OCI-LY1 (cell line): ENCODE data around the gene CCDC40.

Experiments
- EZH2 ChIP-seq: fragments of 200-600 bp; sonication (generic), shearing (Covaris generic); IDR thresholded peaks from 2 replicates; pipeline ENCODE4 v1.8.0; 2017; ENCODE audit warnings: borderline replicate concordance, mixed run types, mild to moderate bottlenecking, antibody characterized with exemption, low read length, moderate library complexity, mixed read lengths
- TF ChIP-seq, protein P1 (sequence below): fragments of 200-600 bp; sonication (generic), shearing (Covaris generic); IDR thresholded peaks from 2 replicates; pipeline ENCODE4 v1.5.1; 2017; ENCODE audit warnings: mild to moderate bottlenecking, antibody characterized with exemption, low read length, moderate library complexity, mixed read lengths

DNA sequence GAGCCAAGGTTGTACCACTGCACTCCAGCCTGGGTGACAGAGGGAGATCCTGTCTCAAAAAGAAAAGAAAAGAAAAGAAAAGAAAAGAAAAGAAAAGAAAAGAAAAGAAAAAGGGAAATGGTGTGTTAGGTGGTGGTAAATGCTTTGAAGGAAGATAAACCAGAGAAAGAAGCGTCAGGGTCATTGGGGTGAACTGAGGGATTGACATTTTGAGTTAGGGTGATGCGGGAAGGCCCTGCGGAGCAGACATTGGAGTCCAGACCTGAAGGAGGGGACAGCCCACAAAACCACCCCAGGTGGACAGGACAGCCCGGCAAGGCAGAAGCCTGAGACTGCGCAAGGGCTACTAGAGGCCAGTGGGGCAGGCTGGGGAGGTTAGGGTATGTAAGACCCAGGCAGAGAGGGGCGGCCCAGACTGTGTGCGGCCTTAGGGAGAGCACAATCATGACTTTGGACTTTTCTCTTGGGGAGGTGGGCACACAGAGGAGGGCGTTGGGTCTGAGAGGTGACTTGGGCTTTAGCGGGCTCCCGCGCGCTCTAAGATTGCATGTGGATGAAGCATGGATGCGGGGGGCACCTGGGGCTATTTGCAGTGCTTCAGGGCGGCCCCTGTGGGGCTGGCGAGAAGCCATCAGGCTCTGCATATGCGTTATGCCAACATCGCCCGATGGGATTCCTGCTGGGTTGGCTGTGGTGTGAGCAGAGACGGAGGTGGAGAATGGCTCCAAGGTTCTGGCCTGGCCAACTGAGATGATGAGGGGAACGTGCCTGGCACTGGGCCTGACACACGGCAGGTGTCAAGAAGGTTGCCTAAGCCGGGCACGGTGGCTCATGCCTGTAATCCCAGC, 61.6 kb downstream of the CCDC40 start:
- no peak for TF ChIP-seq EZH2
- TF ChIP-seq, protein P1, sequence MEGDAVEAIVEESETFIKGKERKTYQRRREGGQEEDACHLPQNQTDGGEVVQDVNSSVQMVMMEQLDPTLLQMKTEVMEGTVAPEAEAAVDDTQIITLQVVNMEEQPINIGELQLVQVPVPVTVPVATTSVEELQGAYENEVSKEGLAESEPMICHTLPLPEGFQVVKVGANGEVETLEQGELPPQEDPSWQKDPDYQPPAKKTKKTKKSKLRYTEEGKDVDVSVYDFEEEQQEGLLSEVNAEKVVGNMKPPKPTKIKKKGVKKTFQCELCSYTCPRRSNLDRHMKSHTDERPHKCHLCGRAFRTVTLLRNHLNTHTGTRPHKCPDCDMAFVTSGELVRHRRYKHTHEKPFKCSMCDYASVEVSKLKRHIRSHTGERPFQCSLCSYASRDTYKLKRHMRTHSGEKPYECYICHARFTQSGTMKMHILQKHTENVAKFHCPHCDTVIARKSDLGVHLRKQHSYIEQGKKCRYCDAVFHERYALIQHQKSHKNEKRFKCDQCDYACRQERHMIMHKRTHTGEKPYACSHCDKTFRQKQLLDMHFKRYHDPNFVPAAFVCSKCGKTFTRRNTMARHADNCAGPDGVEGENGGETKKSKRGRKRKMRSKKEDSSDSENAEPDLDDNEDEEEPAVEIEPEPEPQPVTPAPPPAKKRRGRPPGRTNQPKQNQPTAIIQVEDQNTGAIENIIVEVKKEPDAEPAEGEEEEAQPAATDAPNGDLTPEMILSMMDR, result no peak
